Measurements from ENCODE around the gene NF2.

GRCh38 chr22:29739346-29739875, 136.0 kb downstream of the NF2 start:
- no peak for TF ChIP-seq CTCF (conservative IDR thresholded peaks at IDR 0.05; ENCODE audit: low read depth, low read length)
- no peak for TF ChIP-seq EZH2 (IDR thresholded peaks at IDR 0.05; ENCODE audit: borderline replicate concordance, low read depth, low read length, poor library complexity, severe bottlenecking)
